GM18520 (cell line): ENCODE measurements around the gene SORL1-AS1.

Experiments used
- ATAC-seq: cut with Tn5 transposase; IDR thresholded peaks from one replicate; pipeline ENCODE4 v1.9.1; 2021; ENCODE audit not compliant: unreplicated experiment

Gene SORL1-AS1

GRCh38 chr11:121453589-121454299 lies 977 bp upstream of the SORL1-AS1 start:
- ATAC-seq, result no peak

GRCh38 chr11:121451986-121452608 lies 670 bp downstream of the SORL1-AS1 start, which contains the start of gene SORL1:
TSS of gene SORL1 (plus strand) at chr11:121452314. CDS start at chr11:121452332, 18 bp downstream.
- ATAC-seq, result peak; percentile 33

DNA sequence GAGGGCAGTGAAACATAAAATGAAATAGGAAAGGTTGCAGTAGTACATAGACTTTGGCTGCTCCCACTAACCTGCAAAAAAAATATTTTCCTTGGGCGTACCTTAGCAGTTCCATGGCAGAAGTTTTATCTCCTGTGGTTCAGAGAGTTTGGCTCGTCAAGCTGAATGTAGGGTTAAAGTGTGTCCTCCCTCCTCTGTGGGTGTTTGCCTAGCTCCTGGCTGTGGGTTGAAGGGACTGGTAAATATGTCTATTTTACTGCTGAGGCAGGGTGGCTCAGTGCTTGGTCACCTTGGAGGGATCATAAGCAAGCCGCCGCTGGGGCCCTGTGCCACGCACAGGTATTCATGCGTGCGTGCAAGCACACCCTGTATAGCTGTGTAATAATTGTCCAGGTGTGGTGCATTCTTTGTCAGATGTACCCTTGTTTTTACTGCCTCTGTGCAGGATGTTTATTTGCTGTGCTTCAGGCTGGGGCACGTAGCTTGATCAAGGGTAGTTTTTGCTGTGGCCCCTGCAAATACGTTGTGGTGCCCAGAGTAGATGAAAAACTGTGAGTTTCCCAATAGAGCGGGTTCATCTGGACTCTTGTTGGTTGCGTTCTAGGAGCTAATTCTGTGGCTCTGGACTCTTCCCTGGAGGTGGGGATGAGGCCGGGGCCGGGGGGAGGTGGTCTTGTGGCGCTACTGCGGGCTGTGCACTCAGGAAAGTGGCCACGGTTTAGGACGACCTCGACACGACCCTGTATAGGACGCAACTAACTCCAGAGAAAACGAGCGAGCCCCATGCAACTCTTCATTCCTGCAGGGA lies 1.4 kb downstream of the SORL1-AS1 start:
- ATAC-seq, result no peak

GRCh38 chr11:121450401-121450800 lies 2.4 kb downstream of the SORL1-AS1 start:
- ATAC-seq, result no peak

DNA sequence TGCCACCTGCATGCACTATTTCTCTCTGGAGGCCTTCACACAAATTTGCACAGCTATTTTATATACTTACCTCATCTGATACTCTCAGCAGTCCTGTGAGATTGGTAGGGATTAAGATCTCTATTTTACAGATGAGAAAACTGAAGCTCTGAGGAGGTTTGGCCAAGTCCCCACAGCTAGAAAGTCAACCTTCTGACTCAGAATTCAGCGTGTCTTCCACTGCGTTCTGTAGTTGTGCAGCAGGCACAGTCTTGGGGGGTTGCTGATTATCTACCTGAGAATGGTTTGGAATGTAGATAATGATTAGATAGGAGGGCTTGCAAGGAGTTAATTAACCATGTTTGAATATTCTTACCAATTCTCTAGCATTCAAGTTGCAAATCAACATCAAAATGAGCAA lies 3.1 kb downstream of the SORL1-AS1 start:
- ATAC-seq, result no peak

GRCh38 chr11:121449123-121449522 lies 3.6 kb downstream of the SORL1-AS1 start:
- ATAC-seq, result no peak

DNA sequence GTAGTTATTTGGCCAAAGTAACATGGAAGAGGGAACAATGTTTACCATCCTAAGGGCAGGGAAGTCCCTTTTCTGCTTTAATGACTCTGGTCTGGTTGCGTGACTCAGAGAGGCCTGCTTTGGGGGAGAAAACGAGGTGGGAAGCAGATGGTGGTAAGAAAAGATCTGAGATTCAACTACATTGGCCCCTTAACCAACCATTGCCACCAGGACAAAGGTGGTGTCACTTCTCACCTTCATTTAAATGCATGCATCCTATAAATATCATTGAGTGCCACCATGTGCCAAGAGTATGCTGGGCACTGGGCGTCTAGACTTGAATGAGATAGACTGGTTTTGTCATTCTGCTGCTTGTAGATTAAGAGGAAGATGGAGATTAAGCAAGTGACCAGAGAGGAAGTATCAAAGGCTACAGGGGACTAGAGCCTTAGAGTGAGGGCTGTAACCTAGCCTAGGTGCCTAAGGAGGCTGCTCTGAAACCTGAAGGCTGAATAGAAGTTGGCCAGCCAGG lies 4.3 kb downstream of the SORL1-AS1 start:
- no peak for ATAC-seq

- no peak for ATAC-seq
Observed at GRCh38 chr11:121448011-121448410, 4.8 kb downstream of the SORL1-AS1 start.

- no peak for ATAC-seq
Observed at GRCh38 chr11:121446752-121447156, 6.0 kb downstream of the SORL1-AS1 start.

DNA sequence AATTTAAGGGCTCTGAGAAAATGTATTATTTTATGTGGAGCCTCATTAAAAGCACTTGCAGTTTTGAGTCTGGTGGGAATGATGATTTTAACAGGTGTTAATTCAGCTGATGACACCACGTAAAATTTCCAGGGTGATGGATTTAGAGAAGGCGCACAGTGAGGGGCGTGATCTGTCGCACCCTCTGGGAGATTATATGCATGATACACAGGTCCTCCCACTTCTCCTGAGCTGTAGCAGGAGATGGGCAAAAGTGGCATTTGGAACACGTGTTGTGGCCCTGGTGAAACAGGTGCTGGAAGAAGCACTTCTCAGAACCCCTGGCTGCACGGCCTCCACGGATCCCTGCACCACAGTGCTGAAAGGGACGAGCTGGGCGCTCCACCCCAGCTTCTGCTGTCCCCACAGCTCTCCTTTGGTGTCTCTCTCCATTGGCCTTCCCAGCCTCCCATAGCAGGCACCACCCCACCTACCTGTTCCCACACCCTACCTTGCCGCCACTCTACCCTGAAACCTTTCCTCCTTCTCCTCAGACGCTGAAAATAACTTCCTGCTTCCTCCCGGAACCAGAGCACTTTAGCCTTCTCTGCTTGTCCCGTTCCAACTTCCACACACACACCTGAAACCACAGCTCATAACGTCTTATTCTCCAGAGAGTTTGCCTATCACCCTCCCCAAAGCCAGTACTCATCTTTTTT lies 7.5 kb downstream of the SORL1-AS1 start:
- ATAC-seq, result no peak

DNA sequence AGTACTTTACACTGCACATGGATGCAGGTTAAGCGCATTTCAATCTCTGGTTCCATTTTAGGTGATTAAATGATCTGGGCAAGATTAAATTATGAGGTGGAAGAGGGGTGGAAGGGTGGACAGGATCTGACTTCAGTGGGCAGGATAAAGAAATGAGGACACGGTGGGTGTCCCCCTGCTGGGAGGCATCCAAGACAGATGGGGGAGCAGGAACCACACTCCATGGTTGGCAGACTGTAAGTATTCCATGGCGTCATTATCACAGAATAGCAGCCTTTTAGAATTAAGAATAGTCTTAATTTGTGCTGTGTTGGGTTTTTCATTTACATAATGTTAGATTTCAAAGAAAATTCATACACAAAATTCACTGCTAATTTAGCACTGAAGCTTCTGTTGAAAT lies 8.2 kb downstream of the SORL1-AS1 start:
- no peak for ATAC-seq

- no peak for ATAC-seq
Observed at GRCh38 chr11:121443688-121444275, 9.0 kb downstream of the SORL1-AS1 start.

DNA sequence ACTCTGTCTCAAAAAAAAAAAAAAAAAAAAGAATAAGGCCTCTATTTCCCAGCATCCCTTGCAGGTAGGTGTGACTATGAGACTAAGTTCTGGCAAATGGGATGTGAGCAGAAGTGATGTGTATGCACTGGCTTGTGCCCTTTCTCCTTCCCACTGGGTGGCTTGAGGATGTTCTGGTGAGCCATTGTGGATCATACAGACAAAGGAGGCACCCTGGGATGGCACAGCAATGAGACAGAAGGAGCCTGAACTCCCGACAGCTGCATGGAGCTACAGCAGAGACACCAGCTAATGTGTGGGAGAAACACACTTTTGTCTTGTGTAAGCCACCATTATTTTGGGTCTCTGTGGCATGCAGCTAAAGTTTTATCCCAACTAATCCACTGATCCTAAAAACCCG lies 11.2 kb downstream of the SORL1-AS1 start:
- no peak for ATAC-seq

- no peak for ATAC-seq
Observed at GRCh38 chr11:121439759-121440158, 13.0 kb downstream of the SORL1-AS1 start.

DNA sequence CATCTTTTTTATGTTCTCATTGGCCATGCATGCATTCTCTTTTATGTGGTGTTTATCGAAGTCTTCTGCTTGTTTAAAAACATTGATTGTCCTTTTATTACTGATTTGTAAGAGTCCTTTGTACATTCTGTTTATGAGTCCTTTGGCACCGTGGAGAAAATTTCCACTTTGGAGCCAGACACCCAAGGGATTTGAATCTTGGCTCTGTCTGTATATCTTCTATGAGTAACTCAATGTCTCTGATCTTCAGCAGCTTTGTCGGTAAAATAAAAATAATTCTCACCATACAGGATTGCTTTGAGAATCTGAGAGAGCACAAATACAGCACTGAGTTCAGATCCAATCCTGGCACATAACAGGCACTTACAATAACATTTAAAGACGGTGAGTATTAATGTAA lies 13.4 kb downstream of the SORL1-AS1 start:
- ATAC-seq, result no peak

GRCh38 chr11:121437686-121438078 lies 15.1 kb downstream of the SORL1-AS1 start:
- no peak for ATAC-seq

DNA sequence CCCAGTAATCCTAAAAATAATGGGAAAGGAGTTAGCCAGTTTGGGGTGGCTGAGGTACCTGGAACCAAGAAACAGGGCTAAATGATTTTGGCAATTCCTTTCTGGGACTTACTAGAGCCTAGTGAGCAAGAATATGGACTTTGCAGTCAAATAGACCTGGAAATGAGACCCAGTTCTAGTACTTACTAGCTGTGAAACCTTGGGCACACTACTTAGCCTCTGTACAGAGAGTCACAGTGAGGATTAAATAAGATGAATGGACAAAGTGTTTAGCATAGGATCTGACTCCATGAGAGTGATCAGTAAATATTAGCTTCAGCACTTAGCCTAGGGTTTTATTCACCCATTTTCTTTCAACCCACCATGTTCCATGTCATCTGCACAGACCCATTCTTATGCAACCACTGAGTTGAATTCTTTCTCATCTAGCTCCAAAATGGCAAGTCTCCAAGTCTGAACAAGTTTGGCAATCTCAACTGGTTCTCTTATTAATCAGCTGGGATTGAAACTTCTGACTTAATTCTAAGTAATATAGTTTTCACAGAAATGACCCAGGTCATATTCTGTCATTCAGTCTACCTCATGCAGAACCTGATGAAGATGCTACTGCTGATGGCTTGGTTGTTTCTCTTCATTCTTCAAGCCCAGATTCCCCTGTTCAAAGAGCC lies 15.6 kb downstream of the SORL1-AS1 start:
- no peak for ATAC-seq

DNA sequence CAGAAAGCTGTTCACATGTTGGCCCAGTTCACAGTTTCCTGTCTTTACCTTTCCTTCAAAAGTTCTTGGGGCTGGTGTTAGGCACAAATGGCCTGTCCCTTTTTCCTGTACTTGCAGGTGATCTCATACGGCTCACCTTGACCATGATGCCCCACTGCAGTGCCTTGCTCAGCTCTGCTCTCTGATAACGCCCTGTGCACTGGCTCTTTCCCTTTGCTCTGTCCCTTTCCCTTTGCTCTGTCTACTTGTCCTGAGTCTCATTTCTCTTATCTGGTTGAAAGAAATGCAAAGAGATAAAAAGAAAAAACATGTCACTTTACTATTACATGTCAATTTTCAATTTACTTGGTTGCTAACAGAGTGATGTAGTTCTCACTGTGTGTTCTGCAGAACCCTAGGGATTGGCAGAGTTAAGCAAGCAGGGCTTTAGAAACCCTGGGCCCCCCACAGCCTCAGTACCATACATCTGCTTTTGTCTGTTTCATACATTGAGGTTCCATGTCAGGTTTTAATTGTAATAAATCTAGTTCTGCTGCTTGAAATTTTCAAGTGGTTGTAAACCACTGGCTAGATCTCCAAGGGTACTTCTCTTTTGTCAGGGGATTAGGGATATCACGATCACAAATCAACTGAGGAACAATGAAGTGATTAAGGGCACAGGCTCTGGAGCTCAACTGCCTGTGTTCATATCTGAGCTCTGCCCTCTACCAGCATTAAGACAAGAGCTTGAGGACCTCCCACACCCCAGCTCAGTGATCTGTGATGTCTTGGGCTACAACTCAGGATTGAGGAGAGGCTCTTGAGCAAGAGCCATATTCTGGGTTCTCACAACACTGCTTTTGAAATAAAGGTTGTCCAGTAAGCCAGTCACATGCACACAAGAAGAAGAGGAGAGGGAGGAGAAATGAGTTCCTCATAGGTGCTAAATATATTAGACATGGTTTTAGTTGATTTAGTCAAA lies 16.9 kb downstream of the SORL1-AS1 start:
- no peak for ATAC-seq

DNA sequence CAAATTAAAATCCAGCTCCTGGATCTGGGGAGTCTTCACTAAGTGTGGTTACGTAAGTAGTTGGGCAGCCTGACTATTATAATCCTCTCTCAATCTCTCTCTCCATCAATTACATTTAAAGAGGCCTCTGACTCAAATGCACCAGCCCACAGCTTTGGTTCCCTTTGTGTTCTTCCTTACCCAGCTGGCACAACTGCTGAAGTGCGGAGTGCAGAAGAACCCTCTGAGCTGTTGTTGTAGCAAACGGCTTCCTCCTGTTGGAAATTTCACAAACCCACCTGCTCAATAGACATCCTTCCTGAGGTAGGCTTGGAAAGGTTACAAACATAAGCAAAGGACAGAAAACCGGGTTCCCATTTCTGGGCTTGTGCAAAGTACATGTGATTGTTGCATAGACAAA lies 17.6 kb downstream of the SORL1-AS1 start:
- no peak for ATAC-seq
